ENCODE results near the gene COPS3. TPM values are rescaled to one million over a fixed set of nuclear protein-coding genes. Genes with fewer than 3 reads are reported as not detected.

Gene COPS3
- total and polyA plus RNA-seq, 9 of the 15 experiments (the other 6 are each of a cell fraction or from before 2014, with no cell fraction given): 92.4 to 295 (median 167) TPM

DNA sequence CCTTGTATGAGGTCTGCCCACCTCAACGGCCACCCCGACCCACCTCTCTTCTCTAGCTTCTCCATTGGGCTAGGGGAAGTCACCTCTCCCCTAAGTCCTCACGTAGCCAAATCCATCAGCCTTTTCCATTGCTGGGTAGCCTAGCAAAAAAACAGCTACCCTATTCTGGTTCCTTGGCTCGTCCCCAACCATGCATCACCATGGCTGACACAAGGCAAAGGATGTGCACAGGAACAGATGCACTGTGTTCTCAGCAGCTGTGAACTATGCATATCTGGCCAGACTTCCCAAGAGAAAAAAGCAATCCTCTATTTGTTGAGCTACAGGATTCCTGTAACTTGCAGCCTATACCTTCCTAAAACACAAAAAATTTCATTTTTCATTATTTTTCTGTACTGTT, 22.0 kb downstream of the COPS3 start:
- no peak overlapping the region for H3K4me3 ChIP-seq
- intact Hi-C loops (cut with micrococcal nuclease): no loop called here
- no peaks in the 10 kb centered on the region for H3K27me3 ChIP-seq (ENCODE audit: control insufficient read depth in 2 of 2, insufficient read depth in 2 of 2, low read length in 2 of 2)
- CTCF ChIA-PET (ENCODE audit: low intra/inter-chr PET ratio): no interaction called here
- no peaks in the 10 kb centered on the region for H3K9me1 ChIP-seq (ENCODE audit: control insufficient read depth, insufficient read depth, low read length)
- H3K36me3 ChIP-seq (ENCODE audit: control insufficient read depth, insufficient read depth, low read length): peaks cover 72% of the 10 kb centered on the region
- H3K4me1 ChIP-seq (replicated peaks in 1 of 2; ENCODE audit: control insufficient read depth in 2 of 2, insufficient read depth in 2 of 2, low read length in 2 of 2): no peaks in the 10 kb centered on the region
- no peaks in the 10 kb centered on the region; the same call in 2 of the 3 replicates for H3K79me2 ChIP-seq (ENCODE audit: control insufficient read depth, insufficient read depth, low read length)
- FAIRE-seq (no peak), ATAC-seq (no peak), DNase-seq (ENCODE audit: extremely low read depth in 1 of 4, low spot score in 3 of 4) (no peak)
- 100% methylated on average over 2 of the region's 4 CpGs for WGBS (ENCODE audit: insufficient coverage, low coverage, missing lambda C conversion rate)
- H4K20me1 ChIP-seq (replicated peaks; ENCODE audit: control insufficient read depth, insufficient read depth, low read length): no peaks in the 10 kb centered on the region
- no peak overlapping the region for H3K27ac ChIP-seq (ENCODE audit: extremely low read depth, low read depth, low read length)
- POLR2A ChIA-PET: interaction anchor here (0.6 to 1.0 kb wide), 3 partner anchors 14 to 129 kb away, joined by 3 to 4 read pairs (median 3); no protein-coding TSS in a partner anchor
- H3K9ac ChIP-seq (ENCODE audit: insufficient read depth in 1 of 2, low read depth in 2 of 2, low read length in 2 of 2): no peak overlapping the region
- no peak overlapping the region for H3K4me2 ChIP-seq (ENCODE audit: insufficient read depth, low read length)
- H2AFZ ChIP-seq (ENCODE audit: low read depth, low read length): no peak overlapping the region
- H3K9me3 ChIP-seq (replicated peaks; ENCODE audit: control insufficient read depth, insufficient read depth, low read depth, low read length): no peaks in the 10 kb centered on the region
- BruUV-seq (replicated peaks): no TSS peak
- in situ Hi-C loops (cut with MboI): no loop called here
- TF ChIP-seq U2AF2 (optimal IDR thresholded peaks at IDR 0.05; ENCODE audit: low read depth, low read length) (no peak), POLR2AphosphoS5 (IDR thresholded peaks at IDR 0.05; ENCODE audit: control insufficient read depth, insufficient read depth, low read depth, low read length) (no peak), BRD9 (IDR thresholded peaks at IDR 0.05; ENCODE audit: low read depth, partially characterized antibody) (no peak), BACH1 (tag; IDR thresholded peaks at IDR 0.05) (no peak), SMAD4 (CRISPR knock-in tag; conservative IDR thresholded peaks at IDR 0.05) (no peak), HNRNPUL1 (IDR thresholded peaks at IDR 0.05; ENCODE audit: low read length) (no peak), EP300 (IDR thresholded peaks at IDR 0.05; ENCODE audit: low read length) (no peak), HDAC3 (IDR thresholded peaks at IDR 0.05; ENCODE audit: borderline replicate concordance, partially characterized antibody) (no peak), FOXK2 (conservative IDR thresholded peaks at IDR 0.05 in 1 of 2, IDR thresholded peaks at IDR 0.05 in 1 of 2; ENCODE audit: low read depth in 2 of 2) (no peak), NELFE (IDR thresholded peaks at IDR 0.05; ENCODE audit: insufficient read depth, insufficient read length) (no peak), RBM15 (IDR thresholded peaks at IDR 0.05; ENCODE audit: insufficient read depth, low read length) (no peak), PYGO2 (tag; IDR thresholded peaks at IDR 0.05) (no peak)
- TF ChIP-seq, protein P1, sequence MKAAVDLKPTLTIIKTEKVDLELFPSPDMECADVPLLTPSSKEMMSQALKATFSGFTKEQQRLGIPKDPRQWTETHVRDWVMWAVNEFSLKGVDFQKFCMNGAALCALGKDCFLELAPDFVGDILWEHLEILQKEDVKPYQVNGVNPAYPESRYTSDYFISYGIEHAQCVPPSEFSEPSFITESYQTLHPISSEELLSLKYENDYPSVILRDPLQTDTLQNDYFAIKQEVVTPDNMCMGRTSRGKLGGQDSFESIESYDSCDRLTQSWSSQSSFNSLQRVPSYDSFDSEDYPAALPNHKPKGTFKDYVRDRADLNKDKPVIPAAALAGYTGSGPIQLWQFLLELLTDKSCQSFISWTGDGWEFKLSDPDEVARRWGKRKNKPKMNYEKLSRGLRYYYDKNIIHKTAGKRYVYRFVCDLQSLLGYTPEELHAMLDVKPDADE (conservative IDR thresholded peaks at IDR 0.05; ENCODE audit: control insufficient read depth, low read depth, low read length): no peak
- TF ChIP-seq, protein P2, sequence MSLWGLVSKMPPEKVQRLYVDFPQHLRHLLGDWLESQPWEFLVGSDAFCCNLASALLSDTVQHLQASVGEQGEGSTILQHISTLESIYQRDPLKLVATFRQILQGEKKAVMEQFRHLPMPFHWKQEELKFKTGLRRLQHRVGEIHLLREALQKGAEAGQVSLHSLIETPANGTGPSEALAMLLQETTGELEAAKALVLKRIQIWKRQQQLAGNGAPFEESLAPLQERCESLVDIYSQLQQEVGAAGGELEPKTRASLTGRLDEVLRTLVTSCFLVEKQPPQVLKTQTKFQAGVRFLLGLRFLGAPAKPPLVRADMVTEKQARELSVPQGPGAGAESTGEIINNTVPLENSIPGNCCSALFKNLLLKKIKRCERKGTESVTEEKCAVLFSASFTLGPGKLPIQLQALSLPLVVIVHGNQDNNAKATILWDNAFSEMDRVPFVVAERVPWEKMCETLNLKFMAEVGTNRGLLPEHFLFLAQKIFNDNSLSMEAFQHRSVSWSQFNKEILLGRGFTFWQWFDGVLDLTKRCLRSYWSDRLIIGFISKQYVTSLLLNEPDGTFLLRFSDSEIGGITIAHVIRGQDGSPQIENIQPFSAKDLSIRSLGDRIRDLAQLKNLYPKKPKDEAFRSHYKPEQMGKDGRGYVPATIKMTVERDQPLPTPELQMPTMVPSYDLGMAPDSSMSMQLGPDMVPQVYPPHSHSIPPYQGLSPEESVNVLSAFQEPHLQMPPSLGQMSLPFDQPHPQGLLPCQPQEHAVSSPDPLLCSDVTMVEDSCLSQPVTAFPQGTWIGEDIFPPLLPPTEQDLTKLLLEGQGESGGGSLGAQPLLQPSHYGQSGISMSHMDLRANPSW (CRISPR knock-in tag; IDR thresholded peaks at IDR 0.05): no peak
- TF ChIP-seq, protein P3, sequence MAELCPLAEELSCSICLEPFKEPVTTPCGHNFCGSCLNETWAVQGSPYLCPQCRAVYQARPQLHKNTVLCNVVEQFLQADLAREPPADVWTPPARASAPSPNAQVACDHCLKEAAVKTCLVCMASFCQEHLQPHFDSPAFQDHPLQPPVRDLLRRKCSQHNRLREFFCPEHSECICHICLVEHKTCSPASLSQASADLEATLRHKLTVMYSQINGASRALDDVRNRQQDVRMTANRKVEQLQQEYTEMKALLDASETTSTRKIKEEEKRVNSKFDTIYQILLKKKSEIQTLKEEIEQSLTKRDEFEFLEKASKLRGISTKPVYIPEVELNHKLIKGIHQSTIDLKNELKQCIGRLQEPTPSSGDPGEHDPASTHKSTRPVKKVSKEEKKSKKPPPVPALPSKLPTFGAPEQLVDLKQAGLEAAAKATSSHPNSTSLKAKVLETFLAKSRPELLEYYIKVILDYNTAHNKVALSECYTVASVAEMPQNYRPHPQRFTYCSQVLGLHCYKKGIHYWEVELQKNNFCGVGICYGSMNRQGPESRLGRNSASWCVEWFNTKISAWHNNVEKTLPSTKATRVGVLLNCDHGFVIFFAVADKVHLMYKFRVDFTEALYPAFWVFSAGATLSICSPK (IDR thresholded peaks at IDR 0.05; ENCODE audit: borderline replicate concordance): no peak

All from K562 (cell line).